HEK293 (cell line): Measurements from ENCODE around the gene EIF1AD.

ENCODE experiments used
- CTCF ChIA-PET: fragments of 350-600 bp; formaldehyde crosslinking; extraction: SDS; loops from one replicate; lab custom pipeline; 2021; ENCODE audit warnings: antibody characterized with exemption; lab: Yijun Ruan, JAX
- POLR2A ChIA-PET: fragments of 300-600 bp; formaldehyde crosslinking; extraction: SDS; loops from one replicate; lab custom pipeline; 2020; ENCODE audit warnings: antibody characterized with exemption, inconsistent platforms; lab: Yijun Ruan, JAX
- H3K27ac ChIP-seq: fragments of 200-500 bp; sonication (Bioruptor generic); 2 replicates; pipeline ENCODE4 v1.5.1; 2014; ENCODE audit warnings: low read depth, low read length, control low read depth, inconsistent platforms; ENCODE audit errors: extremely low read depth
- H3K36me3 ChIP-seq, 2 experiments: fragments of 200-500 bp in 1 of 2; sonication (Bioruptor generic) in 1 of 2; 1 replicate in 1 of 2; 2 replicates in 1 of 2; pipeline ENCODE4 v1.5.1; 2014 to 2017; ENCODE audit warnings: inconsistent platforms in 2 of 2, low read length in 2 of 2; ENCODE audit not compliant: control insufficient read depth in 2 of 2, insufficient read depth in 1 of 2
- H3K4me1 ChIP-seq: fragments of 200-500 bp; sonication (Bioruptor generic); 2 replicates; pipeline ENCODE4 v1.5.1; 2014; ENCODE audit warnings: mild to moderate bottlenecking, low read length, inconsistent platforms; ENCODE audit not compliant: control insufficient read depth, insufficient read depth
- H3K4me3 ChIP-seq: 2 replicates; pipeline ENCODE4 v1.5.1; 2011; ENCODE audit warnings: low read depth, mild to moderate bottlenecking, control low read depth, low read length, moderate library complexity
- H3K9me3 ChIP-seq: fragments of 200-500 bp; sonication (Bioruptor generic); 2 replicates; pipeline ENCODE4 v1.5.1; 2014; ENCODE audit warnings: low read depth, low read length, inconsistent platforms; ENCODE audit not compliant: control insufficient read depth, insufficient read depth
- ATF2 ChIP-seq: fragments of 450-650 bp; formaldehyde crosslinking; IDR thresholded peaks from 2 replicates; pipeline ENCODE4 v1.5.1; 2016; ENCODE audit warnings: missing biosample characterization, missing genetic modification characterization, low read depth
- EGR2 ChIP-seq: fragments of 450-650 bp; formaldehyde crosslinking; IDR thresholded peaks from 2 replicates; pipeline ENCODE4 v1.5.1; 2016; ENCODE audit warnings: low read depth, missing biosample characterization, missing genetic modification characterization
- INSM2 ChIP-seq: fragments of 450-650 bp; formaldehyde crosslinking; IDR thresholded peaks from 2 replicates; pipeline ENCODE4 v1.5.1; 2016; ENCODE audit warnings: missing biosample characterization, missing genetic modification characterization
- OSR2 ChIP-seq: fragments of 450-650 bp; formaldehyde crosslinking; IDR thresholded peaks from 2 replicates; pipeline ENCODE4 v1.5.1; 2016; ENCODE audit warnings: missing biosample characterization, missing genetic modification characterization
- PBX3 ChIP-seq: sonication (generic); formaldehyde crosslinking; IDR thresholded peaks from 2 replicates; pipeline ENCODE4 v1.8.1; 2022; ENCODE audit warnings: mild to moderate bottlenecking, moderate library complexity, missing genetic modification reagents
- SCRT2 ChIP-seq: fragments of 450-650 bp; formaldehyde crosslinking; IDR thresholded peaks from 2 replicates; pipeline ENCODE4 v1.5.1; 2016; ENCODE audit warnings: missing biosample characterization, missing genetic modification characterization
- SP3 ChIP-seq: fragments of 450-650 bp; formaldehyde crosslinking; IDR thresholded peaks from 2 replicates; pipeline ENCODE4 v1.5.1; 2016; ENCODE audit warnings: missing biosample characterization, missing genetic modification characterization
- TCF7L2 ChIP-seq: IDR thresholded peaks from 2 replicates; pipeline ENCODE4 v1.6.1; 2011; ENCODE audit warnings: low read depth, mild to moderate bottlenecking, inconsistent platforms, low read length, moderate library complexity, borderline replicate concordance
- ZBTB21 ChIP-seq: fragments of 450-650 bp; formaldehyde crosslinking; IDR thresholded peaks from 2 replicates; pipeline ENCODE4 v1.5.1; 2017; ENCODE audit warnings: missing biosample characterization, missing genetic modification characterization
- ZNF132 ChIP-seq: fragments of 450-650 bp; formaldehyde crosslinking; IDR thresholded peaks from 2 replicates; pipeline ENCODE4 v1.5.1; 2017; ENCODE audit warnings: missing biosample characterization, missing genetic modification characterization, borderline replicate concordance
- ZNF18 ChIP-seq: fragments of 450-650 bp; formaldehyde crosslinking; IDR thresholded peaks from 2 replicates; pipeline ENCODE4 v1.5.1; 2016; ENCODE audit warnings: missing biosample characterization, missing genetic modification characterization
- ZNF19 ChIP-seq: fragments of 450-650 bp; formaldehyde crosslinking; IDR thresholded peaks from 2 replicates; pipeline ENCODE4; 2016; ENCODE audit warnings: missing biosample characterization, missing genetic modification characterization, low read depth
- ZNF274 ChIP-seq, 2 experiments: fragments of 200-500 bp in 1 of 2; fragments of 450-650 bp in 1 of 2; sonication (Bioruptor generic) in 1 of 2; formaldehyde crosslinking in 1 of 2; IDR thresholded peaks; 2 replicates each; pipeline versions ENCODE4 v1.5.1 to v1.6.1; 2014 to 2016; ENCODE audit warnings: borderline replicate concordance in 1 of 2, inconsistent platforms in 1 of 2, low read length in 1 of 2, missing biosample characterization in 1 of 2, missing genetic modification characterization in 1 of 2
- ZNF302 ChIP-seq: fragments of 450-650 bp; formaldehyde crosslinking; IDR thresholded peaks from 2 replicates; pipeline ENCODE4 v1.5.1; 2016; ENCODE audit warnings: missing biosample characterization, missing genetic modification characterization, low read depth
- ZNF335 ChIP-seq: fragments of 450-650 bp; formaldehyde crosslinking; conservative IDR thresholded peaks from 2 replicates; pipeline ENCODE4 v1.5.1; 2016; ENCODE audit warnings: missing biosample characterization, missing genetic modification characterization
- ZNF423 ChIP-seq: fragments of 450-650 bp; formaldehyde crosslinking; IDR thresholded peaks from 2 replicates; pipeline ENCODE4 v1.5.1; 2016; ENCODE audit warnings: missing biosample characterization, missing genetic modification characterization
- ZNF433 ChIP-seq: fragments of 450-650 bp; formaldehyde crosslinking; IDR thresholded peaks from 2 replicates; pipeline ENCODE4 v1.5.1; 2016; ENCODE audit warnings: missing biosample characterization, missing genetic modification characterization, low read depth
- ZNF473 ChIP-seq: fragments of 450-650 bp; formaldehyde crosslinking; IDR thresholded peaks from 2 replicates; pipeline ENCODE4 v1.5.1; 2017; ENCODE audit warnings: missing biosample characterization, missing genetic modification characterization
- ZNF501 ChIP-seq: fragments of 450-650 bp; formaldehyde crosslinking; IDR thresholded peaks from 2 replicates; pipeline ENCODE4 v1.5.1; 2016; ENCODE audit warnings: missing biosample characterization, missing genetic modification characterization
- ZNF555 ChIP-seq: fragments of 450-650 bp; formaldehyde crosslinking; conservative IDR thresholded peaks from 2 replicates; pipeline ENCODE4 v1.5.1; 2017; ENCODE audit warnings: missing biosample characterization, mild to moderate bottlenecking, missing genetic modification characterization, inconsistent platforms
- ZNF664 ChIP-seq: fragments of 450-650 bp; formaldehyde crosslinking; IDR thresholded peaks from 2 replicates; pipeline ENCODE4 v1.5.1; 2016; ENCODE audit warnings: missing biosample characterization, missing genetic modification characterization
- ZNF792 ChIP-seq: fragments of 450-650 bp; formaldehyde crosslinking; IDR thresholded peaks from 2 replicates; pipeline ENCODE4 v1.5.1; 2016; ENCODE audit warnings: missing biosample characterization, missing genetic modification characterization
- ZNF837 ChIP-seq: fragments of 450-650 bp; formaldehyde crosslinking; IDR thresholded peaks from 2 replicates; pipeline ENCODE4 v1.5.1; 2016; ENCODE audit warnings: missing biosample characterization, missing genetic modification characterization

EIF1AD gene

GRCh38 chr11:65958774-65959420, 43.1 kb downstream of the EIF1AD start:
- no peaks in the 10 kb centered on the region for H3K4me1 ChIP-seq
- no peak for TF ChIP-seq TCF7L2
- no peak for TF ChIP-seq ZNF555 (tag by site-specific recombination)
- TF ChIP-seq SCRT2 (tag by site-specific recombination) = 0 out of 2 replicates have a peak, but pooled peaks have one; percentile 35
- no peak overlapping the region for H3K4me3 ChIP-seq
- ChIA-PET POLR2A (interaction anchor here (0.6 kb wide), 2 partner anchors 35 to 38 kb away, joined by 3 read pairs; no protein-coding TSS in a partner anchor), CTCF (interaction anchor here (0.8 to 1.1 kb wide), 3 partner anchors 13 to 99 kb away, joined by 4 to 5 read pairs (median 4); no protein-coding TSS in a partner anchor)
- H3K27ac ChIP-seq = no peak overlapping the region
- no peaks in the 10 kb centered on the region for H3K9me3 ChIP-seq
- peaks cover 0 to 3% of the 10 kb centered on the region in 2 experiments; a peak in 1 of 3 replicates for H3K36me3 ChIP-seq

- no peaks in the 10 kb centered on the region for H3K4me1 ChIP-seq
- no peak overlapping the region for H3K27ac ChIP-seq
- CTCF ChIA-PET = interaction anchor here (0.7 to 1.1 kb wide), 4 partner anchors 12 to 264 kb away, joined by 4 to 5 read pairs (median 4); no protein-coding TSS in a partner anchor
- H3K9me3 ChIP-seq = no peaks in the 10 kb centered on the region
- POLR2A ChIA-PET = no interaction called here
- TF ChIP-seq ZNF274 (IDR thresholded peaks at IDR 0.05; ENCODE audit: low read length) (no peak), ZNF274 (tag by site-specific recombination; IDR thresholded peaks at IDR 0.05; ENCODE audit: borderline replicate concordance) (no peak), INSM2 (no peak), EGR2 (tag by site-specific recombination) (no peak), ZNF302 (tag by site-specific recombination) (no peak), ZNF18 (tag by site-specific recombination) (no peak), ATF2 (tag by site-specific recombination) (no peak), ZNF837 (tag by site-specific recombination) (no peak), ZNF423 (no peak), ZNF792 (tag by site-specific recombination) (no peak), OSR2 (tag by site-specific recombination) (no peak), ZNF335 (no peak), ZNF433 (tag by site-specific recombination) (no peak), ZNF19 (no peak), ZNF501 (tag by site-specific recombination) (no peak), SP3 (tag by site-specific recombination) (no peak), ZBTB21 (tag by site-specific recombination) (no peak), ZNF473 (tag by site-specific recombination) (no peak), ZNF132 (no peak), ZNF664 (no peak), PBX3 (CRISPR knock-in tag) (no peak)
- no peaks in the 10 kb centered on the region for H3K36me3 ChIP-seq
- no peak overlapping the region for H3K4me3 ChIP-seq
These were observed 43.7 kb downstream of the EIF1AD start for GRCh38 chr11:65958291-65958690.
